Measurements from ENCODE around the gene CCDC40.
"Not testable (repeated sequence)": the region's sequence is repeated elsewhere in the genome, so short reads cannot be mapped to it uniquely, and the experiment has no call there.

CCDC40 gene

GRCh38 chr17:80035937-80036714 is at the start of gene CCDC40:
Gene CCDC40 (plus strand): TSS chr17:80036642. CDS start chr17:80036663, 21 bp downstream.
- DNase-seq, result peak; percentile 77

- no peak for DNase-seq
These were observed 49.1 kb upstream of the CCDC40 start for GRCh38 chr17:79987187-79987934.

GRCh38 chr17:79987935-79988184 is 48.6 kb upstream of the CCDC40 start:
- no peak for DNase-seq

GRCh38 chr17:79988185-79988971 is 48.1 kb upstream of the CCDC40 start:
- DNase-seq, result peak; percentile 81

GRCh38 chr17:79989106-79989835 is 47.2 kb upstream of the CCDC40 start:
- no peak for DNase-seq

- DNase-seq, result no peak
These were observed 46.3 kb upstream of the CCDC40 start for GRCh38 chr17:79990051-79990592.

GRCh38 chr17:79990704-79991103 is 45.7 kb upstream of the CCDC40 start:
- no peak for DNase-seq

GRCh38 chr17:79991140-79991923 is 45.1 kb upstream of the CCDC40 start:
- DNase-seq, result peak; percentile 69

GRCh38 chr17:79991924-79992648 is 44.4 kb upstream of the CCDC40 start:
- no peak for DNase-seq

GRCh38 chr17:79992649-79993389 is 43.6 kb upstream of the CCDC40 start:
- DNase-seq, result no peak

- DNase-seq, result peak; percentile 83
These were observed 42.8 kb upstream of the CCDC40 start for GRCh38 chr17:79993390-79994227.

- DNase-seq, result not testable (repeated sequence)
These were observed 42.2 kb upstream of the CCDC40 start for GRCh38 chr17:79994228-79994569.

GRCh38 chr17:79994602-79995001 is 41.8 kb upstream of the CCDC40 start:
- DNase-seq, result no peak

GRCh38 chr17:79995696-79996095 is 40.7 kb upstream of the CCDC40 start:
- DNase-seq, result peak; percentile 16

GRCh38 chr17:79996291-79996690 is 40.2 kb upstream of the CCDC40 start:
- DNase-seq, result no peak

GRCh38 chr17:79997011-79997660 is 39.3 kb upstream of the CCDC40 start:
- DNase-seq, result no peak

GRCh38 chr17:80000136-80000535 is 36.3 kb upstream of the CCDC40 start:
- no peak for DNase-seq

GRCh38 chr17:80000981-80001775 is 35.3 kb upstream of the CCDC40 start:
- DNase-seq, result no peak

Measured in HCEC 1CT (cell line).